K562 (cell line): Measurements from ENCODE around the gene GINS3. TPM values are rescaled to one million over a fixed set of nuclear protein-coding genes. Genes with fewer than 3 reads are reported as not detected.

Experiments used
- CSDE1 ChIP-seq, 2 experiments: fragments of 450-650 bp; IDR thresholded peaks; 2 replicates each; pipeline ENCODE4 v1.6.1; 2016; ENCODE audit warnings: mild to moderate bottlenecking in 1 of 2
- DMBX1 ChIP-seq: fragments of 250-450 bp; sonication (Bioruptor Pico); IDR thresholded peaks from 2 replicates; pipeline ENCODE4 v1.8.0; 2022; ENCODE audit warnings: inconsistent platforms, mild to moderate bottlenecking, moderate library complexity, borderline replicate concordance
- FOXP1 ChIP-seq: sonication (generic); formaldehyde crosslinking; IDR thresholded peaks from 2 replicates; pipeline ENCODE4 v1.8.0; 2022; ENCODE audit warnings: mild to moderate bottlenecking, missing genetic modification reagents
- ILF3 ChIP-seq: fragments of 450-650 bp; IDR thresholded peaks from 2 replicates; pipeline ENCODE4 v1.6.1; 2018; ENCODE audit warnings: antibody characterized with exemption, mild to moderate bottlenecking, moderate library complexity, borderline replicate concordance
- KDM5B ChIP-seq: fragments of 200-600 bp; sonication (generic); IDR thresholded peaks from 2 replicates; pipeline ENCODE4 v1.6.1; 2012; ENCODE audit warnings: low read depth, mild to moderate bottlenecking, moderate library complexity, low read length, control low read depth, inconsistent platforms; ENCODE audit not compliant: insufficient replicate concordance
- OTX1 ChIP-seq: fragments of 450-650 bp; formaldehyde crosslinking; IDR thresholded peaks from 2 replicates; pipeline ENCODE4 v1.4.0; 2022; ENCODE audit warnings: mild to moderate bottlenecking
- SIRT6 ChIP-seq: IDR thresholded peaks from one replicate; pipeline ENCODE4 v1.6.1; 2012; ENCODE audit warnings: low read depth, mild to moderate bottlenecking, control low read depth, inconsistent platforms, low read length, moderate library complexity
- SP1 ChIP-seq: sonication (generic); formaldehyde crosslinking; IDR thresholded peaks from 2 replicates; pipeline ENCODE4 v1.8.1; 2022; ENCODE audit warnings: mild to moderate bottlenecking, missing genetic modification reagents
- SP2 ChIP-seq: IDR thresholded peaks from 2 replicates; pipeline ENCODE4 v1.6.1; 2011; ENCODE audit warnings: mild to moderate bottlenecking, low read depth, low read length, moderate library complexity; ENCODE audit not compliant: poor library complexity, severe bottlenecking; ENCODE audit errors: extremely low read depth
- SREBF1 ChIP-seq: fragments of 150-350 bp; IDR thresholded peaks from 2 replicates; pipeline ENCODE4 v1.6.1; 2014; ENCODE audit warnings: antibody characterized with exemption, low read depth, low read length, borderline replicate concordance
- TCF7 ChIP-seq: sonication (generic); IDR thresholded peaks from 2 replicates; pipeline ENCODE4 v1.6.1; 2016; ENCODE audit warnings: antibody characterized with exemption, borderline replicate concordance
- ZNF282 ChIP-seq: sonication (generic); formaldehyde crosslinking; IDR thresholded peaks from 2 replicates; pipeline ENCODE4 v1.8.1; 2023; ENCODE audit warnings: missing genetic modification reagents
- ZNF507 ChIP-seq: conservative IDR thresholded peaks from 2 replicates; pipeline ENCODE4 v1.6.1; 2017; ENCODE audit warnings: missing genetic modification characterization, missing compliant biosample characterization
- ZNF830 ChIP-seq: fragments of 250-450 bp; sonication (Bioruptor Pico); IDR thresholded peaks from 2 replicates; pipeline ENCODE4 v1.5.0; 2021; ENCODE audit warnings: mild to moderate bottlenecking
- polyA plus RNA-seq, 8 experiments: library from polyadenylated mRNA; depleted of rRNA in 4 of 8; stranded (reverse) in 5 of 8; unstranded in 3 of 8; fragments of >200 nt; fragmentation: Nextera tagmentation in 2 of 8; fragmentation: Illumina TruSeq in 1 of 8; extraction: Ambion mirVana in 2 of 8; extraction: Trizol in 1 of 8; gene quantifications; 2 replicates each; pipeline versions ENCODE4 v1.2.1 to v1.2.3, GENCODE V29; 2011 to 2014; ENCODE audit warnings: inconsistent platforms in 1 of 8, missing spikeins in 1 of 8
- total RNA-seq, 7 experiments: library from RNA; depleted of rRNA in 6 of 7; stranded (reverse); fragments of >200 nt in 6 of 7; fragmentation: Illumina TruSeq in 2 of 7; extraction: Trizol in 2 of 7; gene quantifications; 2 replicates each; pipeline versions ENCODE4 v1.2.1 to v1.2.3, GENCODE V29; 2011 to 2021; ENCODE audit warnings: low replicate concordance in 1 of 7
- TF ChIP-seq, protein P1 (sequence below): conservative IDR thresholded peaks from 2 replicates; pipeline ENCODE4 v1.6.1; 2011; ENCODE audit warnings: low read depth, mild to moderate bottlenecking, low read length; ENCODE audit not compliant: control insufficient read depth
- TF ChIP-seq, protein P2 (sequence below): sonication (generic); formaldehyde crosslinking; IDR thresholded peaks from 2 replicates; pipeline ENCODE4 v1.9.0; 2022; ENCODE audit warnings: mild to moderate bottlenecking, missing genetic modification reagents
- TF ChIP-seq, protein P3 (sequence below): sonication (generic); formaldehyde crosslinking; IDR thresholded peaks from 2 replicates; pipeline ENCODE4 v1.8.0; 2022; ENCODE audit warnings: missing genetic modification reagents, mild to moderate bottlenecking, borderline replicate concordance
- TF ChIP-seq, protein P4 (sequence below): fragments of 200-400 bp; formaldehyde crosslinking; IDR thresholded peaks from 2 replicates; pipeline ENCODE4 v1.6.1; 2017; ENCODE audit warnings: mild to moderate bottlenecking, low read depth, low read length, moderate library complexity
- TF ChIP-seq, protein P5 (sequence below): fragments of 450-650 bp; formaldehyde crosslinking; IDR thresholded peaks from 2 replicates; pipeline ENCODE4 v1.4.0; 2020; ENCODE audit warnings: mild to moderate bottlenecking, moderate library complexity

GINS3 gene
- total and polyA plus RNA-seq, 9 of the 15 experiments (the other 6 are each of a cell fraction or from before 2014, with no cell fraction given), result 17.8 to 31.9 (median 25.4) TPM

DNA sequence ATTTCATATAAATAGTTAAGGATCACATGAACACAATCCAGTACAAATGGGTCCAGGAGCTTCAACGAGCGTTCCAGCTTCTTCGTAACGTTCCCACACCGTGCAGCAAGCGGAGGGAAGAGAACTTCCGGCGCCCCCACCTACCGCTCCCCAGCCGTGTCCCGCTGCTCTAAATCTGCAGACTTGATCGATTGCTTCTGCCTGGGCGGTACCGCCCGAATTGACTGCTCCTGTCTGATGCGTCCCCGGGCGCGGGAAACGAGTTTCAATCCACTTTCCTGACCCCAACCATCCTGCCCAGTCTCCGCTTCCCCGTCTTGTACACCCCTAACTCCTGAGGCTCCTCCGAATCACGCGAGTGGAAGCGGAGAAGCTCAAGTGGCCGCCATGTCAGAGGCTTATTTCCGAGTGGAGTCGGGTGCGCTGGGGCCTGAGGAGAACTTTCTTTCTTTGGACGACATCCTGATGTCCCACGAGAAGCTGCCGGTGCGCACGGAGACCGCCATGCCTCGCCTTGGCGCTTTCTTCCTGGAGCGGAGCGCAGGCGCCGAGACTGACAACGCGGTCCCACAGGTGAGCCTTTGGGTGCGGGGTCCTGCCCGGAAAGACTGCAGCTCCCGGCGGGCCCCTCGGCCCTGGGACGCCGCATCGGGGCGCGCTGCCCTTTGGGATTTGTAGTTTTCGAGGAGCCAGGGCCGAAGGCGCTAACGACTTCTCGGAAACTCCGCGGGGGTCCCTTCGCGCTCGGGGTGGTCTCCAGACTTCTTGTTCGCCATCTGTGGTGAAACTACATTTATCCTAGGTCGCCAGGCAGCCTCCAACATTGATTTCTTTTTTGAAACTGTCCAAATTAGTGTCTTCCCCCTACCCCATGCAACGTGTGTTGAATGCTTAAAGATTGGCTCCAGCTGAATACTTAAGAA is at the start of gene GINS3 (continued):
- TF ChIP-seq ZNF830 (no peak), SP2 (no peak), FOXP1 (CRISPR knock-in tag) (peak; percentile 86; the same call in 1 of the 2 replicates), CSDE1 (IDR thresholded peaks at IDR 0.05) (no peak; a peak in 2 of 4 replicates), ZNF282 (CRISPR knock-in tag) (no peak; the same call in 1 of the 2 replicates), ILF3 (no peak), OTX1 (CRISPR knock-in tag) (no peak), TCF7 (no peak), KDM5B (peak; percentile 66), SIRT6 (no peak), SP1 (peak; percentile 79), ZNF507 (tag) (no peak), SREBF1 (no peak), DMBX1 (CRISPR knock-in tag) (no peak)
- TF ChIP-seq, protein P1, sequence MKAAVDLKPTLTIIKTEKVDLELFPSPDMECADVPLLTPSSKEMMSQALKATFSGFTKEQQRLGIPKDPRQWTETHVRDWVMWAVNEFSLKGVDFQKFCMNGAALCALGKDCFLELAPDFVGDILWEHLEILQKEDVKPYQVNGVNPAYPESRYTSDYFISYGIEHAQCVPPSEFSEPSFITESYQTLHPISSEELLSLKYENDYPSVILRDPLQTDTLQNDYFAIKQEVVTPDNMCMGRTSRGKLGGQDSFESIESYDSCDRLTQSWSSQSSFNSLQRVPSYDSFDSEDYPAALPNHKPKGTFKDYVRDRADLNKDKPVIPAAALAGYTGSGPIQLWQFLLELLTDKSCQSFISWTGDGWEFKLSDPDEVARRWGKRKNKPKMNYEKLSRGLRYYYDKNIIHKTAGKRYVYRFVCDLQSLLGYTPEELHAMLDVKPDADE, result peak; percentile 96
- TF ChIP-seq, protein P2, sequence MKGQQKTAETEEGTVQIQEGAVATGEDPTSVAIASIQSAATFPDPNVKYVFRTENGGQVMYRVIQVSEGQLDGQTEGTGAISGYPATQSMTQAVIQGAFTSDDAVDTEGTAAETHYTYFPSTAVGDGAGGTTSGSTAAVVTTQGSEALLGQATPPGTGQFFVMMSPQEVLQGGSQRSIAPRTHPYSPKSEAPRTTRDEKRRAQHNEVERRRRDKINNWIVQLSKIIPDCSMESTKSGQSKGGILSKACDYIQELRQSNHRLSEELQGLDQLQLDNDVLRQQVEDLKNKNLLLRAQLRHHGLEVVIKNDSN (CRISPR knock-in tag), result no peak
- TF ChIP-seq, protein P3, sequence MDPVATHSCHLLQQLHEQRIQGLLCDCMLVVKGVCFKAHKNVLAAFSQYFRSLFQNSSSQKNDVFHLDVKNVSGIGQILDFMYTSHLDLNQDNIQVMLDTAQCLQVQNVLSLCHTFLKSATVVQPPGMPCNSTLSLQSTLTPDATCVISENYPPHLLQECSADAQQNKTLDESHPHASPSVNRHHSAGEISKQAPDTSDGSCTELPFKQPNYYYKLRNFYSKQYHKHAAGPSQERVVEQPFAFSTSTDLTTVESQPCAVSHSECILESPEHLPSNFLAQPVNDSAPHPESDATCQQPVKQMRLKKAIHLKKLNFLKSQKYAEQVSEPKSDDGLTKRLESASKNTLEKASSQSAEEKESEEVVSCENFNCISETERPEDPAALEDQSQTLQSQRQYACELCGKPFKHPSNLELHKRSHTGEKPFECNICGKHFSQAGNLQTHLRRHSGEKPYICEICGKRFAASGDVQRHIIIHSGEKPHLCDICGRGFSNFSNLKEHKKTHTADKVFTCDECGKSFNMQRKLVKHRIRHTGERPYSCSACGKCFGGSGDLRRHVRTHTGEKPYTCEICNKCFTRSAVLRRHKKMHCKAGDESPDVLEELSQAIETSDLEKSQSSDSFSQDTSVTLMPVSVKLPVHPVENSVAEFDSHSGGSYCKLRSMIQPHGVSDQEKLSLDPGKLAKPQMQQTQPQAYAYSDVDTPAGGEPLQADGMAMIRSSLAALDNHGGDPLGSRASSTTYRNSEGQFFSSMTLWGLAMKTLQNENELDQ (CRISPR knock-in tag), result no peak
- TF ChIP-seq, protein P4, sequence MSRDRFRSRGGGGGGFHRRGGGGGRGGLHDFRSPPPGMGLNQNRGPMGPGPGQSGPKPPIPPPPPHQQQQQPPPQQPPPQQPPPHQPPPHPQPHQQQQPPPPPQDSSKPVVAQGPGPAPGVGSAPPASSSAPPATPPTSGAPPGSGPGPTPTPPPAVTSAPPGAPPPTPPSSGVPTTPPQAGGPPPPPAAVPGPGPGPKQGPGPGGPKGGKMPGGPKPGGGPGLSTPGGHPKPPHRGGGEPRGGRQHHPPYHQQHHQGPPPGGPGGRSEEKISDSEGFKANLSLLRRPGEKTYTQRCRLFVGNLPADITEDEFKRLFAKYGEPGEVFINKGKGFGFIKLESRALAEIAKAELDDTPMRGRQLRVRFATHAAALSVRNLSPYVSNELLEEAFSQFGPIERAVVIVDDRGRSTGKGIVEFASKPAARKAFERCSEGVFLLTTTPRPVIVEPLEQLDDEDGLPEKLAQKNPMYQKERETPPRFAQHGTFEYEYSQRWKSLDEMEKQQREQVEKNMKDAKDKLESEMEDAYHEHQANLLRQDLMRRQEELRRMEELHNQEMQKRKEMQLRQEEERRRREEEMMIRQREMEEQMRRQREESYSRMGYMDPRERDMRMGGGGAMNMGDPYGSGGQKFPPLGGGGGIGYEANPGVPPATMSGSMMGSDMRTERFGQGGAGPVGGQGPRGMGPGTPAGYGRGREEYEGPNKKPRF, result no peak
- TF ChIP-seq, protein P5, sequence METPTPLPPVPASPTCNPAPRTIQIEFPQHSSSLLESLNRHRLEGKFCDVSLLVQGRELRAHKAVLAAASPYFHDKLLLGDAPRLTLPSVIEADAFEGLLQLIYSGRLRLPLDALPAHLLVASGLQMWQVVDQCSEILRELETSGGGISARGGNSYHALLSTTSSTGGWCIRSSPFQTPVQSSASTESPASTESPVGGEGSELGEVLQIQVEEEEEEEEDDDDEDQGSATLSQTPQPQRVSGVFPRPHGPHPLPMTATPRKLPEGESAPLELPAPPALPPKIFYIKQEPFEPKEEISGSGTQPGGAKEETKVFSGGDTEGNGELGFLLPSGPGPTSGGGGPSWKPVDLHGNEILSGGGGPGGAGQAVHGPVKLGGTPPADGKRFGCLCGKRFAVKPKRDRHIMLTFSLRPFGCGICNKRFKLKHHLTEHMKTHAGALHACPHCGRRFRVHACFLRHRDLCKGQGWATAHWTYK (CRISPR knock-in tag), result no peak; the same call in 1 of the 2 replicates
